Measurements from ENCODE around the gene CD2.

GRCh38 chr1:116768416-116769103 is 14.3 kb downstream of the CD2 start:
- no peak for TF ChIP-seq EZH2 (IDR thresholded peaks at IDR 0.05)
- no peak for TF ChIP-seq CTCF (IDR thresholded peaks at IDR 0.05)
- no peak for TF ChIP-seq EZH2phosphoT487 (IDR thresholded peaks at IDR 0.05)
